CD4-positive, alpha-beta T cell (primary cell): ENCODE results near the gene LCE2D. TPM values are rescaled to one million over a fixed set of nuclear protein-coding genes. Genes with fewer than 3 reads are reported as not detected.
A peak's percentile ranks its signal among the peaks of the same experiment; 100 is the strongest.

Experiments used
- ATAC-seq: fragments of 200-7000 bp; cut with Tn5 transposase; one replicate; pipeline ENCODE4 v1.10.0; 2022; ENCODE audit warnings: mild to moderate bottlenecking; ENCODE audit not compliant: poor library complexity
- CTCF ChIA-PET: fragments of 350-600 bp; sonication (Branson Sonifier 250); formaldehyde crosslinking; loops from one replicate; lab custom pipeline; 2021; ENCODE audit warnings: antibody characterized with exemption, inconsistent platforms; lab: Charles Lee
- POLR2A ChIA-PET: fragments of 350-600 bp; sonication (Branson Sonifier 250); formaldehyde crosslinking; loops from one replicate; lab custom pipeline; 2021; ENCODE audit warnings: antibody characterized with exemption, inconsistent platforms; lab: Charles Lee
- DNase-seq, 14 experiments: peaks; one replicate each; pipeline ENCODE4 v3.0.0-alpha.2; 2013 to 2020; ENCODE audit warnings: mixed read lengths in 2 of 14
- H3K27ac ChIP-seq, 2 donors: one replicate each; pipeline versions ENCODE4 v1.5.1 to v1.7.0; 2013; ENCODE audit warnings: low read length in 2 of 2, low read depth in 1 of 2, mild to moderate bottlenecking in 1 of 2
- H3K27me3 ChIP-seq, 2 experiments: 1 replicate in 1 of 2; 2 replicates in 1 of 2; pipeline versions ENCODE4 v1.6.1 to v1.7.0; 2013; ENCODE audit warnings: low read length in 2 of 2, control low read depth in 1 of 2, mild to moderate bottlenecking in 1 of 2, moderate library complexity in 1 of 2; ENCODE audit not compliant: insufficient read depth in 2 of 2, control insufficient read depth in 1 of 2
- H3K36me3 ChIP-seq: one replicate; pipeline ENCODE4 v1.6.1; 2013; ENCODE audit warnings: low read length, control low read depth; ENCODE audit not compliant: insufficient read depth
- H3K4me1 ChIP-seq: one replicate; pipeline ENCODE4 v1.6.1; 2013; ENCODE audit warnings: low read length, control low read depth; ENCODE audit not compliant: insufficient read depth
- H3K4me3 ChIP-seq: one replicate; pipeline ENCODE4 v1.5.1; 2013; ENCODE audit warnings: mild to moderate bottlenecking, low read length, moderate library complexity
- H3K9me3 ChIP-seq, 2 experiments: 1 replicate in 1 of 2; 2 replicates in 1 of 2; pipeline versions ENCODE4 v1.6.1 to v1.7.0; 2013; ENCODE audit warnings: low read length in 2 of 2, mild to moderate bottlenecking in 2 of 2, control low read depth in 1 of 2, moderate library complexity in 1 of 2; ENCODE audit not compliant: control insufficient read depth in 1 of 2, insufficient read depth in 1 of 2
- H3K27ac Mint-ChIP-seq: one replicate; pipeline ENCODE4 v1.8.0; 2020; ENCODE audit warnings: mixed read lengths
- H3K27me3 Mint-ChIP-seq: one replicate; pipeline ENCODE4 v1.8.0; 2021; ENCODE audit warnings: mixed read lengths
- H3K36me3 Mint-ChIP-seq: one replicate; pipeline ENCODE4 v1.8.0; 2021; ENCODE audit warnings: low read depth, mixed read lengths
- H3K4me1 Mint-ChIP-seq: one replicate; pipeline ENCODE4 v1.8.0; 2021; ENCODE audit warnings: low read depth, mixed read lengths
- H3K4me3 Mint-ChIP-seq: one replicate; pipeline ENCODE4 v1.8.0; 2020; ENCODE audit warnings: mild to moderate bottlenecking, mixed read lengths
- H3K9me3 Mint-ChIP-seq: one replicate; pipeline ENCODE4 v1.8.0; 2020; ENCODE audit warnings: mixed read lengths
- intact Hi-C, 2 experiments: fragments of 100-400 bp; cut with DNase I in 1 of 2; cut with micrococcal nuclease in 1 of 2; formaldehyde crosslinking; loops; one replicate each; pipeline versions ENCODE4 v1.15.1 to v1.9.0; 2023 to 2025; cut with DNase I, micrococcal nuclease
- total RNA-seq, 174 experiments: library from RNA in 2 of 174; stranded (reverse) in 2 of 174; gene quantifications; one replicate each; pipeline ENCODE4 v1.2.3 and lab custom pipeline; 2021 to 2026
- TF ChIP-seq, protein P1 (sequence below): fragments of 200-600 bp; IDR thresholded peaks from one replicate; pipeline ENCODE4 v1.8.0; 2022; ENCODE audit warnings: antibody characterized with exemption, mild to moderate bottlenecking

The LCE2D gene
- total RNA-seq, 2 experiments from 2014 or later: not detected

GRCh38 chr1:152645146-152645545 is 18.0 kb upstream of the LCE2D start:
- CTCF ChIA-PET: no interaction called here
- intact Hi-C loops: no loop called here
- Mint-ChIP-seq H3K36me3 (no peaks in the 10 kb centered on the region), H3K9me3 (no peaks in the 10 kb centered on the region), H3K4me1 (no peaks in the 10 kb centered on the region), H3K4me3 (no peak overlapping the region), H3K27ac (no peak overlapping the region), H3K27me3 (peaks cover 37% of the 10 kb centered on the region)
- DNase-seq (no peak), ATAC-seq (no peak)
- Histone ChIP-seq H3K9me3 (no peaks in the 10 kb centered on the region), H3K27me3 (peaks cover 7 to 20% of the 10 kb centered on the region in 2 experiments), H3K27ac (no peak overlapping the region), H3K4me3 (no peak overlapping the region), H3K36me3 (no peaks in the 10 kb centered on the region), H3K4me1 (no peaks in the 10 kb centered on the region)
- POLR2A ChIA-PET: no interaction called here
- TF ChIP-seq, protein P1, sequence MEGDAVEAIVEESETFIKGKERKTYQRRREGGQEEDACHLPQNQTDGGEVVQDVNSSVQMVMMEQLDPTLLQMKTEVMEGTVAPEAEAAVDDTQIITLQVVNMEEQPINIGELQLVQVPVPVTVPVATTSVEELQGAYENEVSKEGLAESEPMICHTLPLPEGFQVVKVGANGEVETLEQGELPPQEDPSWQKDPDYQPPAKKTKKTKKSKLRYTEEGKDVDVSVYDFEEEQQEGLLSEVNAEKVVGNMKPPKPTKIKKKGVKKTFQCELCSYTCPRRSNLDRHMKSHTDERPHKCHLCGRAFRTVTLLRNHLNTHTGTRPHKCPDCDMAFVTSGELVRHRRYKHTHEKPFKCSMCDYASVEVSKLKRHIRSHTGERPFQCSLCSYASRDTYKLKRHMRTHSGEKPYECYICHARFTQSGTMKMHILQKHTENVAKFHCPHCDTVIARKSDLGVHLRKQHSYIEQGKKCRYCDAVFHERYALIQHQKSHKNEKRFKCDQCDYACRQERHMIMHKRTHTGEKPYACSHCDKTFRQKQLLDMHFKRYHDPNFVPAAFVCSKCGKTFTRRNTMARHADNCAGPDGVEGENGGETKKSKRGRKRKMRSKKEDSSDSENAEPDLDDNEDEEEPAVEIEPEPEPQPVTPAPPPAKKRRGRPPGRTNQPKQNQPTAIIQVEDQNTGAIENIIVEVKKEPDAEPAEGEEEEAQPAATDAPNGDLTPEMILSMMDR: no peak

DNA sequence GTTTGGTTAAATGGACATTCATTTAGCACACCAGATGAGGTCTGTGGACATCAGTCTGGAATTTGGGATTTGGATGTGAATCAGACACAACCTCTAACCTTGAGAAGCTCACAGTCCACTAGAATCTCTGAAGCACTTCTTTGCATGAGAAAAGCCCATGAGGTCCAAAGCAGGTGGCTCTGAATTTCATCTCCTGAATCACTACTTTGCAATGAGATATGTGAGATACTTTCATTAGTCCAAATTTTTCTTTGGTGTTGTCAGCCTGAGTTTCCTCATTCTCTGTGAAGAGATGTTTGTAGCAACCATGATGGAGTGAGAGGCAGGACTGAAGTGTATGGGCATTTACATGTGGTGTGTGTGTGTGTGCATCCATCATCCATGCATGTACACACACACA is 16.5 kb upstream of the LCE2D start:
- Mint-ChIP-seq H3K4me1 (no peaks in the 10 kb centered on the region), H3K27me3 (peaks cover 51% of the 10 kb centered on the region), H3K4me3 (no peak overlapping the region), H3K9me3 (no peaks in the 10 kb centered on the region), H3K36me3 (no peaks in the 10 kb centered on the region), H3K27ac (no peak overlapping the region)
- intact Hi-C loops: no loop called here
- ChIA-PET CTCF (no interaction called here), POLR2A (no interaction called here)
- no peak overlapping the region for H3K27ac ChIP-seq
- TF ChIP-seq, protein P1: no peak
- H3K4me3 ChIP-seq: no peak overlapping the region
- DNase-seq: no peak
- H3K36me3 ChIP-seq: no peaks in the 10 kb centered on the region
- ATAC-seq: no peak
- no peaks in the 10 kb centered on the region for H3K9me3 ChIP-seq
- H3K4me1 ChIP-seq: no peaks in the 10 kb centered on the region
- peaks cover 9 to 20% of the 10 kb centered on the region in 2 experiments for H3K27me3 ChIP-seq

- no peaks in the 10 kb centered on the region for H3K9me3 ChIP-seq
- Mint-ChIP-seq H3K4me3 (no peak overlapping the region), H3K9me3 (no peaks in the 10 kb centered on the region), H3K27ac (no peak overlapping the region), H3K4me1 (no peaks in the 10 kb centered on the region), H3K36me3 (no peaks in the 10 kb centered on the region), H3K27me3 (peaks cover 28% of the 10 kb centered on the region)
- DNase-seq (peak in 10 of 14 experiments; percentile 6 to 63 (median 22)), ATAC-seq (no peak)
- no peak overlapping the region for H3K4me3 ChIP-seq
- TF ChIP-seq, protein P1: peak; percentile 52
- peaks cover 7 to 11% of the 10 kb centered on the region in 2 experiments for H3K27me3 ChIP-seq
- H3K4me1 ChIP-seq: no peaks in the 10 kb centered on the region
- H3K27ac ChIP-seq: no peak overlapping the region
- ChIA-PET CTCF (no interaction called here), POLR2A (no interaction called here)
- no peaks in the 10 kb centered on the region for H3K36me3 ChIP-seq
- intact Hi-C loops: loop anchor here (5.0 kb wide), 1 partner anchor 623 kb away; no protein-coding TSS in a partner anchor
Measured at GRCh38 chr1:152654110-152654509, 9.1 kb upstream of the LCE2D start.
